Breast epithelium (tissue), 3 donors: Measurements from ENCODE around the gene FAM151B.

Experiments
- POLR2A ChIP-seq: fragments of 450-650 bp; IDR thresholded peaks from one replicate; pipeline ENCODE4 v1.6.1; 2016; ENCODE audit warnings: antibody characterized with exemption, mild to moderate bottlenecking, moderate library complexity
- TF ChIP-seq, protein P1 (sequence below), 3 donors: fragments of 450-650 bp; IDR thresholded peaks; one replicate each; pipeline ENCODE4 v1.5.1; 2016 to 2017; ENCODE audit warnings: antibody characterized with exemption in 3 of 3, mild to moderate bottlenecking in 3 of 3, moderate library complexity in 3 of 3

GRCh38 chr5:80504833-80505232 is 16.9 kb downstream of the FAM151B start:
- TF ChIP-seq POLR2A: no peak
- TF ChIP-seq, protein P1, sequence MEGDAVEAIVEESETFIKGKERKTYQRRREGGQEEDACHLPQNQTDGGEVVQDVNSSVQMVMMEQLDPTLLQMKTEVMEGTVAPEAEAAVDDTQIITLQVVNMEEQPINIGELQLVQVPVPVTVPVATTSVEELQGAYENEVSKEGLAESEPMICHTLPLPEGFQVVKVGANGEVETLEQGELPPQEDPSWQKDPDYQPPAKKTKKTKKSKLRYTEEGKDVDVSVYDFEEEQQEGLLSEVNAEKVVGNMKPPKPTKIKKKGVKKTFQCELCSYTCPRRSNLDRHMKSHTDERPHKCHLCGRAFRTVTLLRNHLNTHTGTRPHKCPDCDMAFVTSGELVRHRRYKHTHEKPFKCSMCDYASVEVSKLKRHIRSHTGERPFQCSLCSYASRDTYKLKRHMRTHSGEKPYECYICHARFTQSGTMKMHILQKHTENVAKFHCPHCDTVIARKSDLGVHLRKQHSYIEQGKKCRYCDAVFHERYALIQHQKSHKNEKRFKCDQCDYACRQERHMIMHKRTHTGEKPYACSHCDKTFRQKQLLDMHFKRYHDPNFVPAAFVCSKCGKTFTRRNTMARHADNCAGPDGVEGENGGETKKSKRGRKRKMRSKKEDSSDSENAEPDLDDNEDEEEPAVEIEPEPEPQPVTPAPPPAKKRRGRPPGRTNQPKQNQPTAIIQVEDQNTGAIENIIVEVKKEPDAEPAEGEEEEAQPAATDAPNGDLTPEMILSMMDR (IDR thresholded peaks at IDR 0.05): no peak
